DND-41 (cell line): Measurements from ENCODE around the gene FUBP3.

Experiments used
- EZH2 ChIP-seq: IDR thresholded peaks from 3 replicates; pipeline ENCODE4 v1.6.1; 2012; ENCODE audit warnings: borderline replicate concordance, low read depth, mild to moderate bottlenecking, moderate library complexity, low read length, inconsistent platforms; ENCODE audit not compliant: severe bottlenecking
- TF ChIP-seq, protein P1 (sequence below): IDR thresholded peaks from 2 replicates; pipeline ENCODE4 v1.5.1; 2012; ENCODE audit warnings: borderline replicate concordance, low read length, moderate library complexity, mild to moderate bottlenecking; ENCODE audit not compliant: poor library complexity, severe bottlenecking; ENCODE audit errors: extremely low read depth

DNA sequence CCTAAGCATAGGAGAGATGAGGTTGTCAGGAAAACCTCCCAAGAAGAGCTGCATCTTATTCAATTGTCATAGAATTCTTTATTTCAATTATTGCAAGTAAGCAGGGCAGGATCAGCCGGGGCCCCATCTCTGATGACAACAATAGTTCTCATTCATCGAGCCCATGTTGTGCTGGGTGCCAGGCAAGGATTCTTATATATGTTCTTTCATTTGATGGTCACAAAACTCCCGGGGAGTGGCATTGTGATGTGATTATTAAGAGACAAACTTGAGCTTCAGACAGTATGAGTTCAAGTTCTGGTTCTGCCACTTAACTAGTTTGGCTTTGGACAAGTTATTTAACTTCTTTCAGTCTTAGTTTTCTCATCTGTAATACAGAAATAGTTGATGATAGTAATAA is 8.5 kb downstream of the FUBP3 start:
- no peak for TF ChIP-seq EZH2
- TF ChIP-seq, protein P1, sequence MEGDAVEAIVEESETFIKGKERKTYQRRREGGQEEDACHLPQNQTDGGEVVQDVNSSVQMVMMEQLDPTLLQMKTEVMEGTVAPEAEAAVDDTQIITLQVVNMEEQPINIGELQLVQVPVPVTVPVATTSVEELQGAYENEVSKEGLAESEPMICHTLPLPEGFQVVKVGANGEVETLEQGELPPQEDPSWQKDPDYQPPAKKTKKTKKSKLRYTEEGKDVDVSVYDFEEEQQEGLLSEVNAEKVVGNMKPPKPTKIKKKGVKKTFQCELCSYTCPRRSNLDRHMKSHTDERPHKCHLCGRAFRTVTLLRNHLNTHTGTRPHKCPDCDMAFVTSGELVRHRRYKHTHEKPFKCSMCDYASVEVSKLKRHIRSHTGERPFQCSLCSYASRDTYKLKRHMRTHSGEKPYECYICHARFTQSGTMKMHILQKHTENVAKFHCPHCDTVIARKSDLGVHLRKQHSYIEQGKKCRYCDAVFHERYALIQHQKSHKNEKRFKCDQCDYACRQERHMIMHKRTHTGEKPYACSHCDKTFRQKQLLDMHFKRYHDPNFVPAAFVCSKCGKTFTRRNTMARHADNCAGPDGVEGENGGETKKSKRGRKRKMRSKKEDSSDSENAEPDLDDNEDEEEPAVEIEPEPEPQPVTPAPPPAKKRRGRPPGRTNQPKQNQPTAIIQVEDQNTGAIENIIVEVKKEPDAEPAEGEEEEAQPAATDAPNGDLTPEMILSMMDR, result no peak
